Measurements from ENCODE around the gene INF2.
"Not testable (repeated sequence)": the region's sequence is repeated elsewhere in the genome, so short reads cannot be mapped to it uniquely, and the experiment has no call there.

INF2 gene

DNA sequence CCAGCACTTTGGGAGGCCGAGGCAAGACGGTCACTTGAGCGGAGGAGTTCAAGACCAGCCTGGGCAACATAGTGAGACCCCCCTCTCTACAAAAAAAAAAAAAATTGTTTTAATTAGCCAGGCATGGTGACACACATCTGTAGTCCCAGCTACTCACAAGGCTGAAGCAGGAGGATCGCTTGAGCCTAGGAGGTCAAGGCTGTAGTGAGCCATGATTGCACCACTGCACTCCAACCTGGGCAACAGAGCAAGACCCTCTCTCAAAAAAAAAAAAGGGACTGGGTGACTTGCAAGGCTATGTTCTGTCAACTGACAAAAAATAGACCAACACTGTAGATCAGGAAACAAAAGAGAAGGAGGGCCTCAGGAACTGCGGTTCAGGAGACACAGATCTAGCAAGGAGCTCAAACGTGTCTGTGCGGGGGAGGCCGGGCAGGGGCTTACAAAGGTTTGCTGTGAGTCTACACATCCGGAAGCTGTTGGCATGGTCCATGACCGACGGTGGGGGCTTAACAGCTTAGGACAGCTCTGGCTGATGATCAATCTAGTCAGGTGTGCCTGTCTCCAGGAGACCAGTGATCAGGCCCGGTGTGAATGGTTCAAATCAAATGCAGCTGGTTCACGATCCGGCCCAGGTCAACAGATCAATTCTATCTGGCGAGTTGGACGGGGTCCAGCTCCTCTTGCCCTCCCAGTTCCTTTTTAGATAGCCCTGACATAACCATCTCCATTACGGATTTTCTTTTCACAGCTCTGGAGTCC, 31.7 kb upstream of the INF2 start:
- no peak for DNase-seq

GRCh38 chr14:104658325-104658712, 31.1 kb upstream of the INF2 start:
- no peak for DNase-seq

DNA sequence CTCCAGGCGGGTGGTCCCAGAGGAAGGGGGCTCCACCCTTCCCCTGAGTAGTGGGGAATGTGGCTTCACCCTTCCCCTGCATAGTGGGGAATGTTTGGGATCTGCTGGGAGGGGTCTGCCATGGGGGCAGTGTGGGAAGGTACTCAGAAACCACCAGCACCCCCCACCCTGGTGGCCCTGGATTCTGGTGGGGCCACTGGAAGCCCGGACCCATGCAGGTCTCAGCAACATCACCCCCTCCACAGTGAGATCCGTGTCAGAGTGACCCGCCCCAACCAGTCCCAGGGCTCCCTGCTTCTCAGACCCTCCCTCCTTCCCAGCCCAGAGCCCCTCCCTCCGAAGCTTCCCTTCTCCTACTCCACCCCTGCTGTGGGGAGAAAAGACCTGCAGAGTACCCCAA, 30.3 kb upstream of the INF2 start:
- no peak for DNase-seq

DNA sequence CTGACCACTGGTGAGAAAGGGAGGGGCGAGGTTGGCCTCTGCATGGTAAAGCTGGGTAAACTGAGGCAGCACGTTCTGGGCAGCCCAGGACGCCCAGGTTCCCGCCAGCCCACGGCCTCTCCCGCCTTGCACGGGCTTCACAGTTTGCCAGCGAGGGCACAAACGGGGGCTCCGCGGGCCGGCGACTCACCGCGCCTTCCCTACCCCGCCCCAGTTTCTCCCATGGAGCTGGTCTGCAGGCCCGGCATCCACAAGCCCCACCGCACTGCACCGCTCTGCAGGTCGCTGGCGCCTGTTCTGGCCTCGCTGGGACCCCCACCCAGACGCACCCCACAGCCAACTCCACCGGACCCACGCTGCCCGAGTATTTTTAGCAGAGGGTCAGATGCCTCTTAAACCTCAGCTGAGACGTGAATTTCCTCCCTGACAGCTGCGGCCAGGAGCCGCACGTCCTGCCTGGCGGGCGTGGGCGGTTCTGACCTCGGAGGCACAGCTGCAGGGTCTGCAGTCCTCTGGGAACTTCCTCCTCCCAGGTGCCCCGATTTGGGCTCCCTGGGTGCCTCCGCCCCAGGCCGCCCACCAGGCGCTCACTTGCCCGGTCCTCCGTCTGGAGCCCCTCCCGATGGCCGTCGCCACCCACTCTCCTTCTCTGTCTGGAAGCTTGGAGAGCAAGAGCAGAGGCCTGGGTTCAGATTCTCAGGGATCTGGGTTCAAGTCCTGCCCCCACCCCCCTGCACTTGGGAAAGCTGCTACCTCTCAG, 29.5 kb upstream of the INF2 start:
- DNase-seq = no peak

DNA sequence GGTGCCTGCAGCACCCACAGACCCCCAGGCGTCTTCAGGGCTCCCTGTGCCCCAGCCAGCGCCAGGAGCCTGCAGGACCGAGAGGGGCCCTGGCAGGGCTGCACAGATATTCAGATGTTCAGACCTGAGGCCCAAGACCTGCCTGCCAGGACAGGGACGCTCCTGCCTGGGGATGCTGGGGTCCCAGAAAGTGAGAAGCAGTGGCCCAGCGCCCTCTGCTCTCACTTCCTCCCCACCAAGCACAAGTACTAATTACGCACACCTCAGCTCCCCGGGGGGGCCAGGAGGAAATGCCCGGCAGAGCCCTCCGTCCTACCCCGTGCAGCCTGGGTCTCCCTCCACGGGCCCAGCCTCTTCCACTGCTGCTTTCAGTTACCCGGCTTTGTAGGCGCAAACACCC, 28.8 kb upstream of the INF2 start:
- no peak for DNase-seq

DNA sequence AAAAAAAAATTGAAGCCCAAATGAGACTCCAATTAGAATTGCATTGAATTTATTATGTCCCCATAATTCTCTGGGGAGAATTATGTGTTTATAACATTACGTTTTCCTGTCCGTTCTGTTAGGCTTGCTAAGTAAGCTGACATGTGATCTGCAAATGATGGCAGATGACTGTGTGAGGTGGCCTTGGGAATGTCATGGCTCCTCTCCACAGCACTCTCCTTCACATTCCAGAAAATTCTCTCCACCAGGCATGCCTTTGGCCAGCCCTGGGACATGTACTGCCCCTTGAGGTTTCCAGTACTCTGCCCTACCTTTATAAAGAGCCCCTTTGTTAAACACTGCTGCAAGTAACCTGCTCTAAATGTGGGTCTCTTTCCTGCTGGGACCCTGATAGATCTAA, 28.3 kb upstream of the INF2 start:
- no peak for DNase-seq

DNA sequence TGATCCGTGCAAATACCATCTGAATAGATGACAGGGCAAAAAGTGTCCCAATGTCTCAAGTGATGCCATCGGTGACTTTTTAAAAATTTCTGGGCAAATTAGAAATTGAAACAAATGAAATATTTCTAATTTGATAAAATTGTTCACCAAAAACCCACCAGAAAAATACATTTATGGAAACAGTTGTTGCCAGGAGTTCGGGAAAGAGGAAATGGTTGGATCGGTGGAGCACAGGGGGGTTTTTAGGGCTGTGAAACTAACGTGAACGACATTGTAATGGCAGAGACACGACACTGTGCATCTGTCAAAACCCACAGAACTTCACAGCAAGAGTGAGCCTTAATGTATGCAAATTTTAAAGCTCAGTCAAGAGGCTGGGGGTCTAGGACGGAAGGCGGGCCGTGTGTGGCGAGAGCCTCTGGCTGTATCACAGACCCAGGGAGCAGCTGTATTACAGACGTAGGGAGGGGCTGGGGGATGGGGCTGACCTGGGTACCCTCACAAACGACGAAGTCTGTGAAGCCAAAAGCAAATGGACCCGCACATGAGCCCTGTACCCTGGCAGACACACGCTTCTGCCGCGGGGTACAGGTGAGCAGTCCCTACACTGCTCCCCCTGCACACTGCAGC, 27.8 kb upstream of the INF2 start:
- not testable (repeated sequence) for DNase-seq

- not testable (repeated sequence) for DNase-seq
These were observed 26.9 kb upstream of the INF2 start for GRCh38 chr14:104662472-104662871.

GRCh38 chr14:104664107-104664506, 25.3 kb upstream of the INF2 start:
- no peak for DNase-seq

DNA sequence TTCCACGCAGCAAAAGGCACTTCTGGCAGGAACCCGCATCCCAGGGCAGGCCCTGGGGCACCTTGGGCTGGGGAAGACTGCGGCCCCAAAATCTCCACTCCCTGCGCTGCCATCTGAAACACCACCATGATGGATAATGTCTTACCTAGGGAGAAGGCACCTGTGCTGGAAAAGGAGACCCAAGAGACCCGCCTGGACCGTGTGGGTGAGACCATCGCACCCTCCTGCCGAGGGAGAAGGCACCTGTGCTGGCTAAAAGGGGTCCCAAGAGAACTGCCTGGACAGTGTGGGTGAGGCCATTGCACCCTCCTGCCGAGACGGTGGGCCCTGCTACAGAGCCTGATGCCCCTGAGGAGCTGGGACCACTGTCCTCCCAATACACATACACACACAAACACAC, 24.8 kb upstream of the INF2 start:
- no peak for DNase-seq

DNA sequence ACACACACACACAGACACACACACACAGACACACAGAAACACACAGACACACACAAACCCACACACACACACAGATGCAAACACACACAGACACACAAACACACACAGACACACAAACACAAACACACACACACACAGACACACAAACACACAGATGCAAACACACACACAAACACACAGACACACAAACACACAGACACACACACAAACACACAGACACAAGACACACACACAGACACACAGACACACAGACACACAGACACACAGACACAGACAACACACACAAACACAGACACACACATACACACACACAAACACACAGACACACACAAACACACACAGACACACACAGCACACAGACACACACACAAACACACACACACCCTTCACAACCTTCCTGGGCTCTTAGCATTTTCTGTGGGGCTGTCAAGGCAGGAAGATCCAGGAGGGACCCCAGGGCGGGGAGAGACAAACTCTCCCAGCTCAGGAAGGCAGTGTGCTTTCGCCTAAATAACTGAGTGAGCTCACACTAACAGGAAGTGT, 24.2 kb upstream of the INF2 start:
- DNase-seq = no peak

- DNase-seq = no peak
These were observed 23.5 kb upstream of the INF2 start for GRCh38 chr14:104665657-104666522.

DNA sequence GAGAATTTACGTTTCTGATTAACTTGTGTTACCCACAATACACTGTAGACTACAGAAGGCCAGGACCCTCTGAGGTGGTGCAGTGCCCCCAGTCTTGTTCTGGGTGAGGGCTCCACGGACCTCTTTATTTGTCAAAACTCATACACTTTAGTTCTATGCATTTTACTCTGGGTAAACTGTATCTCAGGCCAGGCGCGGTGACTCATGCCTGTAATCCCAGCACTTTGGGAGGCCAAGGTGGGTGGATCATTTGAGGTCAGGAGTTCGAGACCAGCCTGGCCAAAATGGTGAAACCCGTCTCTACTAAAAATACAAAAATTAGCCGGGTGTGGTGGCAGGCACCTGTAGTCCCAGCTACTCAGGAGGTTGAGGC, 22.9 kb upstream of the INF2 start:
- not testable (repeated sequence) for DNase-seq

DNA sequence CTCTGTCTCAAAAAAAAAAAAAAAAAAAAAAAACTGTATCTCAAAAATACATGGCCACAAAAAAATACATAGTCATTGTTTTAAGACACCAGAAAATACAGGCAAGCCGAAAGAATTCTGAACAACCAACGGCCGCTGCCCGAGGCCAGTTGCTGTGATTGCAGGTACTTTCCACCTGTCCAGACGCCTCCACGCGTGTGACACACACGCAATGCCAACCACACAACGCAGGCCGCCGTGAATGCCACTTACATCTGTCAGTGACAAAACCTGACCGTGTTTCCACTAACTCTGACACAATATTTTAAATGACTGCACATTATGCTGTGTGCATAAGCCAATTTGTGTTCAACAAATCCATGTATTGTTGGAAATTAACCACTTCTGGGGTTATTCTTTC, 22.4 kb upstream of the INF2 start:
- no peak for DNase-seq

- DNase-seq = no peak
These were observed 19.7 kb upstream of the INF2 start for GRCh38 chr14:104669697-104670096.

GRCh38 chr14:104671330-104671977, 18.0 kb upstream of the INF2 start:
- DNase-seq = not testable (repeated sequence)

- DNase-seq = not testable (repeated sequence)
These were observed 17.3 kb upstream of the INF2 start for GRCh38 chr14:104672119-104672518.

DNA sequence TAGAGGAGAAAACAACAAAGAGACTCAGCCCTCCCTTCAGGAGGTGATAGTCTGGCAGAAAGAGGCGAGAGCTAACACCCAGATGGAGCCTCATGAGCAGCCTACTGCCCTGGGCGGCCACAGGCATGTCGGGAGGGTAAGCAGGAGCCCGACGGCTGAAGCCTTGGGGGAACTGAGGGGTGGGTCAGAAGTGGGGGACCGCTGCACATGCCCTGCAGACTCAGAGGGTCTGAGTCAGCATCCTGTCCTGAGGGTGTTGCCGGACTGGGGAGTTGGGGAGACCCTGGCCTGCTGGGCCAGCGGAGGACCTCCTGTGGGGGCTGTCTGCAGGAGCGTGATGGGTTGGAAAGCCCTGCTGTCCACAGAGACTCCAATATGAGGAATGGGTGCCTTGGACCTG, 15.9 kb upstream of the INF2 start:
- DNase-seq = no peak

DNA sequence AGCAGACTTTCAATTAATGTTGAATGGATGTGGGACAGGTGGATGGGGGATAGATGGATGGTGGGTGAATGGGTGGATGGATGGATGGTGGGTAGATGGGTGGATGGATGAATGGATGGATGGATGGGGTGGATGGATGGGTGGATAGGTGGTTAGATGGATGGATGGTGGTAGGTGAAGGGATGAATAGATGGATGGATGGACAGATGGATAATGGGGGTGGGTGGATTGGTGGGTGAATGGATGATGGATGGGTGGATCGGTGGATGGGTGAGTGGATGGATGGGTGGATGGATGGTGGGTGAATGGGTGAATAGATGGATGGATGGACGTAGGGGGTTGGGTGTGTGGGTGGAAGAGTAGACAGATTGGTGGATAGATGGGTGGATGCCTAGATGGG, 14.0 kb upstream of the INF2 start:
- no peak for DNase-seq

DNA sequence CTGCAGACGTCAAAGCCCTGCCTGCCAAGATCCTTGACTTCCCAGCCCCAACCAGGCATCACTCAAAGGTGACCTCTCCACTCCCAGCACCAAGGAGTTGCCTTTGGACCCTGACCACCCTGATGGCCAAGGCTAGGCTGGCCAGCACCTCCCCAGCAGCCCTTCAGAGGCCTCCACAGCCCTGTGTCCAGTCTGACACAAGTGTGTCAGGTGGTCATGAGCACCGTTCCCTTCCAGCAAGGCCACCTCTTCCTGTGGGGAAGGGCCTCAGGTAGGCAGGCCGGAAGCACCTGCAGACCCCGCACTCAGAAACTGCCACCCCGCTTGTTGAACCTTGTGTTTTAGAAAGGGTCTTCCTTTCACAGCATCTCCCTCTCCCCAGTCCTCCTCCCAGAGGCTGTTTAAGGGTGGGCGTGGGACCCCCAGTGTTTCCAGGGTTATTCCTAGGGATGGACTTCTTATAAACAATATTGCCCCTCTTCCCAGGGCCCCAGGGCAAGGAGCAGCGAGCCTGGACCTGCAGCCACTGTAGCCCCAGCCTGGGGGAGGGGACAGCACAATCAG, 13.2 kb upstream of the INF2 start:
- DNase-seq = no peak

GRCh38 chr14:104676694-104677511, 12.5 kb upstream of the INF2 start:
- DNase-seq = peak; percentile 59

All from activated naive CD4-positive, alpha-beta T cell treated with anti-CD3 and anti-CD28 coated beads, Interleukin-2, amount 50 U/mL, for 16 hours (primary cell).